GM19240 (cell line): Measurements from ENCODE around the gene NSRP1.
"Not testable (repeated sequence)": the region's sequence is repeated elsewhere in the genome, so short reads cannot be mapped to it uniquely, and the experiment has no call there.

Source experiments
- DNase-seq: peaks from one replicate; pipeline ENCODE4 v3.0.0; 2011; ENCODE audit warnings: low spot score; ENCODE audit not compliant: insufficient read length

NSRP1 gene

DNA sequence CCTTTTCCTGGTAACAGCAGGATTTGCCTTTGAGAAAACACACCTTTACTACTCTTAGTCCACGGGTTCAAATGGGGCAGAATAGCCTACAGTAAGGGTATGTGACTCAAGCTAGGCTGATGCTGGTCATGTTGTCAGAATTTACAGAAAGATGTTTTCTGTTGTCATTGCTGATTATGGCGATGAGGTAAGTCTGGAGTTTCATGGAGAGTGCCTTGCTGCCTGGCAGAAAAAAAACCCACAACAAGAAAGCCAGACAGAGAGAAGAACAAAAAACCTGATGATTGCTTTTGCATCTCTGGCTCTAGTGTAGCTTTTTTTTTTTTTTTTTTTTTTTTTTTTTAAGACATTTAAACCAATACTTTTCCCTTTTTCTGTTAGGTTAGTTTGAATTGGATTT, 71.0 kb downstream of the NSRP1 start:
- no peak for DNase-seq

DNA sequence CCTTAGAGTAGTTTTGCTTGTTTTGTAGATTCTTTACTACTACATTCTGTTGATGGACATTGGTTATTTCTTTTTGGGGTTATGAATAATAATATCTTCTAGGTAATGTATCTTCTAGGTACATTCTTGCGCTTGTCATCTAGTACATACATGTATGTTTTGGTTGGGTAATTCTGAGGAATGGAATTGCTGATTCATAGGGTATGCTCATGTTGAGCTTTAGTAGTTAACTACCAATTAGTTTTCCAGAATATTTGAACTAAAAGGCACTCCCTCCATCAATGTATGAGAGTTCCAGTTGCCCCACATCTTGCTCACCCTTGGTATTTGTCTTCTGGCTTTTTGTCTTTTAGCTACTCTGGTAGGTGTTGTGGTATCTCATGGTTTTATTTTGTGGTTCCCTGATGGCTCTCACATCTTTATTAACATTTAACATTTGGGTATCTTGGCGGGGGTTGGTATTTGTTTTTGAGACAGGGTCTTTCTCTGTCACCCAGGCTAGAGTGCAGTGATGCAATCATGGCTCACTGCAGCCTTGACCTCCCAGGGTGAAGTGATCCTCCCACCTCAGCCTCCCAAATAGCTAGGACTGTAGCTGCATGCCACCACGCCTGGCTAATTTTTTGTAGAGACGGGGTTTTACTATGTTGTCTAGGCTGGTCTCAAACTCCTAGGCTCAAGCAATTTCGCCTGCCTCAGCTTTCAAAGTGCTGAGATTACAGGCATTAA, 71.8 kb downstream of the NSRP1 start:
- DNase-seq: no peak

DNA sequence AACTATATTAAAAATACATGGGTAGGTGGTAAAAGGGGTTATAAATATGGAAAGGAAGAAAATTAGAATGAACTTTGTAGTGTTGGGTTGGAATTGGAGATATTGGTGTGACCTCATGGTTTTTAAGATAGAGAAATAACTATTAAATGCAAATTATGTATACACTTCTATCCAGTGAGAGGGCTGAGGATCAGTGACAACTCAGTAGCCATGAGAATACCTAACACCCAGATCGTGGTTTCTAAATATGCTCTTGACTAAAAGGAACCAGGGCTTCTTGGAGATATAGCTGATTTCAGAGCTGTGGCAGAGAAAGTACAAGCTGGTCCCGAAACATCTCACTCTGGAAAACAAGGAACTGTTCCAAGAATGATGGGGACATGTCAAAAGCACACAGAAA, 74.5 kb downstream of the NSRP1 start:
- DNase-seq: no peak

DNA sequence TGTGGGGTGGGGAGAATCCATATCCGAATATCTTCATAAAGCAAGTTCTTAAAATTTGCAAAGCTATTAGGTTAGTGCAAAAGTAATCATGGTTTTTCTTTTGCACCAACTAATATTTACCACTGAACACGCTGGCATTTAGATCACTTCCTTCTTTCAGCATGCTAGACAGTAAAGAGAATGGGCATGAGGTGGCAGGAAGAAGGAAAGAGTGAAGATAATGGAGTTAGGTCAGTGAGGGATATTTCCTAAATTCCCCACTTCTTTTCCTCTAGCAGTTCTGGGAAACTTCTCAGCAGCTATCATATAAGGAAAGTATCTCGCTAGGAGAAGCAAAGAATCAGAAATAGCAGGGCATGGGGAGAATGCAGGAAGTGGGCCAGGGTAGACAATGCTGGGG, 79.9 kb downstream of the NSRP1 start:
- DNase-seq: no peak

DNA sequence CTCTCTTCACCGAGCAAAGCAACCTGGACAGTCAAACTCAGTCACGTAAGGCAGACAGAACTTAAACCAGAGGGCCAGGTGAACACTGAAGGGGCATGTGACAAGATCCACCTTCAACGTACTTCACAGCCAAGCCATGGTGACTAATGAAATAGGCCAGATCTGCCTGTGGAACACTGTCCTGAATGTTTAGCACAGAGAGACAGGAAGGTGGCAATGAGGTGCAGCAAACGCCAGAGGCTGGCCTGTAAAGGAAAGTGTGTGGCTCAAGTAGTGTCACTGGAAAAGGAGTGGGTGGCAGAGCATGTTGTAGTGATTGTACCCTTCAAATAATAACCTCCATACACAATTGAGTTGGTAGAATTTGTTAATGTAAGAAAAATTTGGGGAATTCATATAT, 80.8 kb downstream of the NSRP1 start:
- no peak for DNase-seq

DNA sequence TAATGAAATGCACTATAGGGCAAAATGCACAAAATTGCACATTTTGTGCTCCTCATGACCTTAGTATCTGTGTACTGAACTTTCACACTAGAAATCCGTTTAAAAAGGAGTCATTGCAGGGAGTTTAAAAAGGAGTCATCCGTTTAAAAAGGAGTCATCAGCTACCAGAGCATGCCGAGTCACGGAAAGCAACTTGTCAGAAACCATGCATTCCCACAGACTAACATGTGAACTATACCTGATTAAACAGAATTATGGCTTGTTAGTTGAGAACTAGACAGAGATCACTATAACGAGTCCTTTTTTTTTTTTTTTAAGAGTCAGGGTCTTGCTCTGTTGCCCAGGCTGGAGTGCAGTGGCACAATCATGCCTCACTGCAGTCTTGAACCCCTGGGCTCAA, 83.0 kb downstream of the NSRP1 start:
- no peak for DNase-seq

DNA sequence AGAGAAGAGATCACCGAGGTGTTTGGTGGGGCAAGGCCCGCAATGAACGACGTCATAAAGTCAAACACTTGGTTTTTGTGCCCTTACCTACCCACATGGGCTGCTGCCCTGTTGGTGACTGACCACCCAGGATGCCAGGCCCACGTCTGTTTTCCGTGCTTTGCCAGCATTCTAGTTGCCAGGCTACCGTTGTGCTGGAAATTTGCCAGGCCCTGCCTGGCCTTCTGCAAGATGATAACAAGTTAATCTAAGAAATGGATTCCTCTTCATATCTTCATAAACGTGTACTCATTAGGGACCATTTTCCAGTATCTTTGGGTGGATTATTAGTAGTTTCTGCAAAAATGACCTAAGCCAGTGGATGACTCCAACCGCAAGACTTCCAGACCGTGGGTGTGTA, 83.5 kb downstream of the NSRP1 start:
- no peak for DNase-seq

DNA sequence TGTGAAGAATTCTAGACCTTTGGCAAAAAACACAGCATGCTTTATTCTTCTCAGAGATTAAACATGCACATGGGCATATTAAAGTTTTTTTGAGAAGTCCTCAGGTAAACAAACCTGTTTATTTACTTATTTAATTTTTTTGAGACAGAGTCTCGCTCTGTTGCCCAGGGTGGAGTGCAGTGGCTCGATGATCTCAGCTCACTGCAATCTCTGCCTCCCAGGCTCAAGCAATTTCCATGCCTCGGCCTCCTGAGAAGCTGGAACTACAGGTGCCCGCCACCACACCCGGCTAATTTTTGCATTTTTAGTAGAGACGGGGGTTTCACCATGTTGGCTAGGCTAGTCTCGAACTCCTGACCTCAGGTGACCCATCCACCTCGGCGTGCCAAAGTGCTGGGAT, 84.0 kb downstream of the NSRP1 start:
- not testable (repeated sequence) for DNase-seq

DNA sequence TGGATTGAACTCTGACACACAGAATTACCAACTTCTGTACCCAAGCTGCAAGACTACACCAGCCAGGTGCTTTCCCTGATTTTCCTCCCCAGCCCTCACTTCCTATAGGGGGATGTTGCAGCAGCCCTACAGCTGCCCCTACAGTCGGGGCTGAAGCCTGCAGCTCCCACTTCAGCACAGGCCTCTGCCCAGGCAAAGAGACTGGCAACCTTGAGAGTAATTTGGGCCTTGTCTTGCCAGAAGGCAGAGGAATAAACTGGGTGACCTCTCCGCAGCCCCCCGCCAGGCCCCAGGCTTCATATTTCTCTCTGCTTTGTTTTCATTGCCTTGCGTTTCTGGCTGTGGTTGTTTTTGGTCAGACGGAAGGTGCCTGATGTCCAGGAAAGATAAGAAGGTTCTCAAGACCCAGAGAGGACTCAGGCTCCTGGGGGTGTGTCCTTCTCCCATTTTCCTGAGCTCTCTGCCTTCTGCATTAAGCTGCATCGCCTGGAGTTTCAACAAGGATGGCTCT, 86.9 kb downstream of the NSRP1 start:
- no peak for DNase-seq

DNA sequence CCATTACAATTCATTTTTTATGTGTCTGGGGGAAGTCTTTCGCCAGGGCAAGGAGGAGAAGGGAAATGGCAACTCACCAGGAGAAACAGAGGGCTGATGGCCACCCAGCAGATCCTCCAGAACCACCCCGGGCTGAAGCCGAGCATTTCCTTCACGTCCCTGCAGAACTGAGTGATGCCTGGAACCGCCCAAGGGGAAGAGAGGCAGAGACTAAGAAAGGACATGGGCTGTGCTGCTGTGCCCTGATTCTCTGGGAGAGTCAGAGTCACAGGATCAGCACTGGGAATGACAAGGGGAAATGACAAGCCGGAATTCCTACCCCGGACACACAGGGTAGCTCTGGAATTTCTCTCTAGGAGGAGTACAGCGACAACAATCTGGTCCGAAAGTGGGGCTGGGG, 91.0 kb downstream of the NSRP1 start:
- no peak for DNase-seq

DNA sequence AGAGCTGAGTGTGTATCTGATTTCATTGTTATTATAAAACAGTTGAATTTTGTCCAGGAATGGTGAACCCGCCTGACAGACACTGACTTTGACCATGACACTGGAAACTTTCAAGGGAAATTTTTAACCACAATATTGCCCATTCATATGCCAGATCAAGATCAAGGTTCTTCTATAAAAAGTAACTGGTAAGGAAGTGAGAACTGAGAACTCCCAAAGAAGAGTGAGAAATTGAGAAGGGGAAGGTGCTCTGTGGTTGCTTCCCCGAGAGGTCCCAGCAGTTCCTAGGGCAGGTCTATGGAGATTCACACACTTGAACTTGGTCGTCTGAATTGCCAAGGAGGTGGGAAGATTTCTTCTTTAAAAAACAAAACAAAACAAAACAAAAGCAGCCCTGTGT, 91.6 kb downstream of the NSRP1 start:
- DNase-seq: no peak

DNA sequence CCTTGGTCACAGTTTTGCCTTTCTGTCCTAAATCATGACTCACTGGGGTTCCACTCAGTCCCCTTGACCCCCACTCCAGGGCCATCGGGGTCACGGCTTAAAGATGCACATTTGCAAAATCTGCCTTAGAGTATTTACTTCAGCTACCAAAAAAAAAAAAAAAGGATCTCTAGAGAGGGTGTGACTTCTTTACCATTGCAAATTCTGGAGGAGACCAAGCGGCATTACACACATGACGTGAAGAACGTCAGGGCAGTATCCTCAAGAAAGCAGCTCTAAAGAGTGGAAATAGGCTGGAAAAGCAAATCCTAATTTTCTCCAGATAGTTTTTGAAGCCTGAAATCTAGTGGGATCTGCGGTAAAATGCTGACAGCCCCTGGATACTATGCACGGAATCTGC, 93.3 kb downstream of the NSRP1 start:
- DNase-seq: no peak

DNA sequence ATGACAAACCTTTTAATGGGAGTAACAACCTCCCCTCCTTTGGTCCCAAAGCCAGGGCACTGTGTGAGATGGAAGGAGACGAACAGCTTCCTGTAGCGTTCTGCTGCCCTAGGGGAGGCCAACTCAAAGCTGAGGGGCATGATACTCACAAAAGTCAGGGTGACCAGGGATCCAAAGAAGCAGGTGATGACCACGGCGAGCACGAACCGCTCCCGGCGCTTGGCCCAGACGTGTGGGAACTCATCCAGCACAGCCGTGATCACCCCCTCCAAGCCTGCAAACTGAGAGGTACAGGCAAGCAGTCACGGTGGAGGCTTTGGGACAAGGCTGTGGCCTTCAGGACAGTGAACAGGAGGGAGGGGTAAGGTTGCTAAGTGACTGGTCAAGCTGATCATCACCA, 93.8 kb downstream of the NSRP1 start:
- no peak for DNase-seq

DNA sequence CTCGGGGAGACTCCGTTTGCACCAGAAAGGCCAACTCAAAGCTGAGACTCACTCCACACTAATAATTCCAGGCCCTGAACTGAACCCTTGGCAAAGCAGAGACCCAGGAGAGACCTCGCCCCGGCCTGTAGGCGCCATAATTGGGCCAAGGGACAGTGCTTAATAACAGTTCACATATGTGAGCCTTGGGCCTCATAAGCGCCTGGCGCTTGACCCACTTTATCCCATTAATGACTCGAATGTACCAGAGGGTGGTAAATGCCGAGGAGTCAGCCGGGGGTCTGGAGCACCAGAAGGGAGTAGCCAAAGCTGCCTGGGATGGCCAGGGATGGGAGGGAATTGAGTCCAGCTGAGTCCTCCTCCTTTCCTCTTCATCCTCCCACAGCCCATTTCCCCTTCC, 94.3 kb downstream of the NSRP1 start:
- DNase-seq: no peak

DNA sequence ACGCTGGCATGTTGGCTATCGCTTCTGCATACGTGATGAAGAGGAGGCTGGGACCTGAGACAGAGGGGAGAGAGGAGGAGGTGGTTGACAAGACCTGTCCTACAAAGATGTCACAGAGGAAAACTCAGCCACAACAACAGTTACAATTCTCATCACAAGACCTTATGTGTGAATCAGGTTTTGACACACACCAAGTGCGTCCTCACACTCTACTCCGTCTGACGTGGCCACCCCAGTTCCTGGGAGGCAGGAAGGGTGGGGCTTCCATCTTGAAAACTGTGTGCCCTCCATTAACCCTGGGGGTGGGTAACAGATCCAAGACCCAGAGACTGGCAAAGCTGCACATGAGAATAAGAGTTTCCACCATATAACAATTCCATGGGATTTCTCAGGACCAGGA, 94.8 kb downstream of the NSRP1 start:
- DNase-seq: no peak

DNA sequence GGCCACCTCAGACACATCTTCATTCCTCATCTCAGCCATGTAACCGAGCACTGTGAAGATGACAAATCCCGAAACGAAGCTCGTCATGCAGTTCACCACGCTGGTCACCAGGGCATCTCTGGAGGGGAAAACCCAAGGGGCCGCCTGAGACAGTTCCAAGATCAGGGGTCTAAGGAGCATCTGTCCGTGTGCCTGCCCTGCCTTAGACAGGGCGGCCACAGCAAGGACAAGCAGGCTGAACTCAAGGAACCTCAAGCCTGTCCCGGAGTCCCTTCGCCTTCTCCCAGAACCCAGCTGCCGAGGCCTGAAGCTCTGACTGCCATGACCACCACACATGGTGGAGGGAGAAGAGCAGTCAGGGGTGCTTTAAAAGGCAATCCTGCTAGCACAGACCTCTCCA, 96.1 kb downstream of the NSRP1 start:
- DNase-seq: peak; percentile 56

DNA sequence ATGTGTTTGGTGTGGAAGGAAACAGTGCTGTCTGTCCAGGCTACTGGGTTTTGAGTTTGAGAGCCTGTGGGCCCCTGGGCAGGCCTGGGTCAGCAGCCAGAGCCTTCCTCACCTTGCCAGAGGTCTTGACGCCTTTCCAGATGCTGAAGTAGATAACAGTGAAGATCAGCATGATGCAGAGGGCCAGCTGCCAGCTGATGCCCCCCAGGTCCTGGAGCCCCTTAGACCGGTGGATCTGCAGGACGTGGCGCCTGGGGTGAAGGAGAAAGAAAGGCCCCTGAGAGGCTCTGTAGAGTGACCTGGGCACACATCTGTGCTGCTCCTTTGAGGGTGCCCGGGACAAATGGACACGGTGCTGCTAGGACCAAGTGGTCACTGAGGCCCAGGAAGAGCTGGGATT, 100.4 kb downstream of the NSRP1 start:
- no peak for DNase-seq

DNA sequence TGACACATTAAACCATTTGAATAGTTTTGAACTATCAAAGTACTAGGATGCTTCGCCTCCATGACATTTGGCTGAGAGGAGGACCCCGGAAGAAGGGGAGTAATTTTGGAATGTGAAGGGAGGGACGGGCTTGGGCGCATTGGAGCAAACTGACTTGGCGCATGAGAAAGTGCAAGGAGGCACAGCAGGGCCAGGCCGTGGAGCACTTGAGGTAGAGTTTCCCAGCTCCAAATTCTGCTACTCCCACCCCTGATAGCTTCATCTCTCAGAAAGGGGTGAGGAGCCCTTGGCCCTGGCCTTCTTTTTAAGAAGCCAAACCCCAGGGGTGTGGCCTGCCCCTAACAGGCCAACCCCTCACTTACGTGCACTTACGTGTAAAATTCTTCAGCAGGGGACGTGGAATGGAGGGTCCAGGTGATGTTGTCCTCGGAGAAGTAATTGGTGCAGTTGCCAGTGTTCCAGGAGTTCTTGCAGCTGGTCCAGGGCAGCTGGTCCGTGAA, 101.2 kb downstream of the NSRP1 start:
- DNase-seq: no peak

DNA sequence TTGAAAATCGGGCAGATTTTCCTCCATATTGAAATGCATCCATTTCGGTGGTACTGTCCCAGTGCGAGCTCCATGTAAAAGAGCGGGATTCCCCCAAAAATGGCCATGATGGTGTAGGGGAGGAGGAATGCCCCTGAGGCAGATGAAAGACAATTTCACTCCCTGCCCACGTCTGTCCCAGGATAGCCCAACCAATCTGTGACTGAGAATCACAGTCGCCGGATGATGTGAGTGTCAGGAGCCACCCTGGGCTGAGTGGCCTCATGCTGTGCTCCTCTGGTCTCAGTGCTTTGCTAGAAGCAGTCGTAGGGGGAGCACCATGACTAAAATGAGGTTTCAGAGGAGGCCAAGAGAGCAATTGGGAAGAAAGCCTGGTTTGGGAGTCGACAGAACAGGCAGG, 102.2 kb downstream of the NSRP1 start:
- DNase-seq: no peak

DNA sequence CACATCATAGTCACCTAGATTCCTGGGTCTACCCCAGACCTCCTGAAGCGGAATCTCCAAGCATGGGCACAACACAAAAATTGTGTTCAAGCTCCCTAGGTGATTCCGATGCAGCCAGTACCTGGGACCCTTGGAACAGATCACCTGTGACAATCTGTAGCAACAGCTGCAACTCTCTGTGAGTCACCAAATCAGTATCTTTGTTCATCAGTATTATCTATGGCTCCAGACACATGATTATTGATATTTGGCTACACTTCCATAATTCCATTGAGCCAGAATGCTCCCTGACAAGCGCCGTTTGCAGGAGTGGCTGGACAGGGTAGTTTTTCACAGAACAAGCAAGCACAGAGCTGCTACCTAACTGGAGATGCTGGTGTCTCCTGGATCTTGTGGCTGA, 102.7 kb downstream of the NSRP1 start:
- no peak for DNase-seq

DNA sequence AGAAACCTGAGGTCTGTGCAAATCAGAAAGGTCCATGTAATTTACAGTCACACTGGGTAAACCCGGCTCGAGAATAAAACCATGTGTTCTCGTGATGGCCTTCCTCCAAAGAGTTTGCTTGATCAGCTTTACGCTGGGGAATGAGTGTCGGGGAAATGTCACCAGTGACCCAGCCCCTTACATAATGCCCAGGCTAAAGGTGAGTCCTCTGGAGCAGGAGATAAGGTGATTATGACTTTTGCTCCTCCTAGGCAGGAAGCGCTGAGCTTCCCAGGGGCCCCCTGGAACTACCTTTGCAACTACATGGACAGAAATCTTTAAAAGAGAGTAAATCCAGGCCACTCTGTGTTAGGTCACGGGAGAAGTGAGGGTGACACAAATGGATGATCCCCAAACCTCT, 103.2 kb downstream of the NSRP1 start:
- no peak for DNase-seq

DNA sequence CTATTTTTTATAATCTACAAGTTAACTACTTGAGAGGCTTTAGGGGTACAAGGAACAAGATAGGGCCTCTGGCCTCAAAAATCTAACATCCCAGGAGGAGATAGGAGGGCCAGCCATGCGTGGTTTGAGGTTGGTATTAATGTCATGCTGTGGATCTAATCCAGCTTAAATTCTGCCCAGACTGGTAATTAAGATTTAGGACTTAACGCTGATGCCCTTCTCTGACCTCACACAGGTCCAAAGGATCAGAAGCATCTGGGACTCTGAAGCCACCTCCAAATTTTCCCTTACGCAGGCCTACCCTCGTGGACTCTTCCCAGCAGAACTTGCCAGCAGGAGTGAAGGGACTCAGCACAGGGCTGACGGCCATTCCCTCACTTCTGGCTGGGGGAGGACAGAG, 103.8 kb downstream of the NSRP1 start:
- DNase-seq: no peak

DNA sequence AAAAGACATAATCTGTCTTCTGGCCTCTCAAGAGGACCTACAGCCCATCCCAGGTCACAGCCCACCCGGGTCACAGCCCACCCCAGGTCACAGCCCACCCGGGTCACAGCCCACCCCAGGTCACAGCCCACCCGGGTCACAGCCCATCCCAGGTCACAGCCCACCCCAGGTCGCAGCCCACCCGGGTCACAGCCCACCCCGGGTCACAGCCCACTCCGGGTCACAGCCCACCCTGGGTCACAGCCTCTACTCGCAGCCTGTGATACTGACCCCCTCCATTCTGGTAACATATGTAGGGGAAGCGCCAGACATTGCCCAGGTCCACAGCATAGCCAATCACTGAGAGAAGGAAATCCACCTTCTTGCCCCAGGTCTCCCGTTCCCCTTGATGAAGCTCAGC, 104.7 kb downstream of the NSRP1 start:
- DNase-seq: no peak

DNA sequence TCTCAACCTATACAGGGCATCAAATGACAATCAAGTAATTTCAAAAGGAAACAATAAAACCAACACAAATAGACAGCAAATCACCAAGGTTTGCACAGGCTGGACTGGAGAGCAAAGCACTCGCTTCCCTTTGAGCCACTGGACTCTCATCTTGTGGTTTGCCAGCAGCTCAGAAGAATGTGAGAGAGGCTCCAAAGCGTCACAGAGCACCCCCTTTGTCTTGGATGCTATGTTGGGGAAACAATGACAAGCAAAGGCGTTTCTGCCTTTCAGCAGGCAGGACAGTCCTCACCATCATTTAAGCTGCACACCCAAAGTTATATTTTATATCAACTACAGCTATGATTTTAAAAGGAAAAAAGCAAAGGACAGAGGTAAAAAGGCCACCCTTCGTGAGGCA, 105.6 kb downstream of the NSRP1 start:
- no peak for DNase-seq
